HEK293T (cell line): Measurements from ENCODE around the gene STXBP3.

Experiments used
- ARNT ChIP-seq: fragments of 450-650 bp; IDR thresholded peaks from 2 replicates; pipeline ENCODE4 v1.6.1; 2017; ENCODE audit warnings: mild to moderate bottlenecking
- ELF4 ChIP-seq: fragments of 450-650 bp; IDR thresholded peaks from 2 replicates; pipeline ENCODE4 v1.6.1; 2017; ENCODE audit warnings: antibody characterized with exemption
- LEF1 ChIP-seq: fragments of 450-650 bp; IDR thresholded peaks from 2 replicates; pipeline ENCODE4 v1.6.1; 2017; ENCODE audit warnings: mild to moderate bottlenecking, borderline replicate concordance
- SP1 ChIP-seq: fragments of 450-650 bp; IDR thresholded peaks from 2 replicates; pipeline ENCODE4 v1.6.1; 2017

DNA sequence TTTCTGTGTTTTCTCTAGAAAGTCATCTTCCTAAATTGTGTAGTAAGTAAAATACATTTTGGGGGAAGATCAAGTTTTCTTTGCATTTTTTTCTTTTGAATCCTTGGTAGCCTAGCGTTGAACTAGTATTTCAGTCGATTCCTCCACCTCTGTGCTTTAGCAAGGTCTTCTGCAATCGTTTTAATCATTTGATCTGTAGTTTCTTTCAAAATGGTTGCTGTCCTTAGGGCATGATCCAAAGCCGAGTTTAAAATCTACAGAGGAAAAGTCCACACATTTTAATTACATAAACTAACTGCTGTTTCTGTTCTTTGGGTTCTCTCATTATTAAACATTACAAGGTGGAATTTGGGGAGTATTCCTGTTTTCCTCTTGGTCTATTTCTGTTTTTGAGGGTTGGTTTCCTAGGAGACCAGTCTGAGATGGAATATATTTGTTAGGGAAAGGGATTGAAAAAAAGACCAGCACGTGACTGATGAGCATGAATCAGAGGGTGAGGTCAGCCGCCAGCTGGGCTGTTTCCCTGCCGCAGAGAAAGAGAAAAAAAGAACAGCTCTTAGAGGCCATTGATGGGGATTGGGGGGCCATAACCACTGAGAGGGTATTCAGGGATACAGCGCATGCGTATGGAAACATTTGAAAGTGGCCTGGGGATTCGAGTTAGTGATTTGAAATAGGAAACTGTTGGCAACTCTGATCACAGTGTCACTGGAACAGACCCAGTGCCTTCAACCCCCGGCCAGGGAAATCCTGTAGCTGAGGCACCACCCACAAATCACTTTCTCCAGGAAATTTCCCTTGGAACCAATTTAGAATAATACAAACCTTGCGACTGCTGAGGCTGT is 69.8 kb downstream of the STXBP3 start:
- TF ChIP-seq ARNT: no peak
- no peak for TF ChIP-seq ELF4
- no peak for TF ChIP-seq SP1
- no peak; the same call in 1 of the 2 replicates for TF ChIP-seq LEF1
